Endodermal cell (in vitro differentiated cells): ENCODE measurements around the gene HBS1L. TPM values are rescaled to one million over a fixed set of nuclear protein-coding genes. Genes with fewer than 3 reads are reported as not detected.

Experiments
- DNase-seq: peaks from one replicate; pipeline ENCODE4 v3.0.0-alpha.2; 2017
- H3K27ac ChIP-seq: 2 replicates; pipeline ENCODE4 v1.5.1; 2013; ENCODE audit warnings: mild to moderate bottlenecking, low read depth, low read length, moderate library complexity
- H3K27me3 ChIP-seq: 2 replicates; pipeline ENCODE4 v1.6.1; 2013; ENCODE audit warnings: mild to moderate bottlenecking, low read length, moderate library complexity; ENCODE audit not compliant: insufficient read depth, control insufficient read depth, poor library complexity, severe bottlenecking
- H3K36me3 ChIP-seq: 2 replicates; pipeline ENCODE4 v1.7.0; 2013; ENCODE audit warnings: mild to moderate bottlenecking, low read length, moderate library complexity; ENCODE audit not compliant: control insufficient read depth, insufficient read depth
- H3K4me1 ChIP-seq: one replicate; pipeline ENCODE4 v1.7.0; 2013; ENCODE audit warnings: low read length; ENCODE audit not compliant: control insufficient read depth, insufficient read depth
- H3K4me3 ChIP-seq: 2 replicates; pipeline ENCODE4 v1.5.1; 2013; ENCODE audit warnings: mild to moderate bottlenecking, low read length, moderate library complexity
- H3K9ac ChIP-seq: 2 replicates; pipeline ENCODE4 v1.6.1; 2013; ENCODE audit warnings: mild to moderate bottlenecking, low read length, moderate library complexity; ENCODE audit not compliant: poor library complexity, severe bottlenecking; ENCODE audit errors: extremely low read depth
- H3K9me3 ChIP-seq: 2 replicates; pipeline ENCODE4 v1.6.1; 2013; ENCODE audit warnings: mild to moderate bottlenecking, low read length, moderate library complexity; ENCODE audit not compliant: control insufficient read depth
- H3K27ac Mint-ChIP-seq: 2 replicates; pipeline ENCODE4 v1.8.0; 2020; ENCODE audit warnings: mixed read lengths
- H3K27me3 Mint-ChIP-seq: 2 replicates; pipeline ENCODE4 v1.8.0; 2021; ENCODE audit warnings: mild to moderate bottlenecking, mixed read lengths; ENCODE audit not compliant: insufficient read depth
- H3K36me3 Mint-ChIP-seq: 2 replicates; pipeline ENCODE4 v1.8.0; 2020; ENCODE audit warnings: low read depth, mixed read lengths
- H3K4me1 Mint-ChIP-seq: 2 replicates; pipeline ENCODE4 v1.8.0; 2020; ENCODE audit warnings: mixed read lengths
- H3K4me3 Mint-ChIP-seq: 2 replicates; pipeline ENCODE4 v1.8.0; 2020; ENCODE audit warnings: mild to moderate bottlenecking, moderate library complexity, mixed read lengths
- H3K9me3 Mint-ChIP-seq: 2 replicates; pipeline ENCODE4 v1.8.0; 2020; ENCODE audit warnings: mild to moderate bottlenecking, mixed read lengths
- WGBS, 2 experiments: methylation state at CpG; one replicate each; pipeline versions ENCODE4 v1.1.5 to v1.1.7; 2013; ENCODE audit warnings: missing lambda C conversion rate in 2 of 2, mixed read lengths in 1 of 2; ENCODE audit not compliant: insufficient coverage in 1 of 2, insufficient read length in 1 of 2; 5-methylcytosine and 5-hydroxymethylcytosine counted together
- total RNA-seq, 2 donors: library from RNA; stranded (reverse); fragmentation: NEBNext Ultra II Directional in 1 of 2; extraction: Animal tissue kit (Norgen Biotek cat#: 25700) in 1 of 2; gene quantifications; 2 replicates in 1 of 2; 3 replicates in 1 of 2; pipeline ENCODE4 v1.2.1, GENCODE V29; 2021
- TF ChIP-seq, protein P1 (sequence below): fragments of 200-600 bp; sonication (generic); conservative IDR thresholded peaks from 2 replicates; pipeline ENCODE4 v1.5.0; 2021; ENCODE audit warnings: antibody characterized with exemption, mild to moderate bottlenecking

HBS1L gene
- total RNA-seq, 2 donors from 2014 or later, result 106 to 122 TPM

DNA sequence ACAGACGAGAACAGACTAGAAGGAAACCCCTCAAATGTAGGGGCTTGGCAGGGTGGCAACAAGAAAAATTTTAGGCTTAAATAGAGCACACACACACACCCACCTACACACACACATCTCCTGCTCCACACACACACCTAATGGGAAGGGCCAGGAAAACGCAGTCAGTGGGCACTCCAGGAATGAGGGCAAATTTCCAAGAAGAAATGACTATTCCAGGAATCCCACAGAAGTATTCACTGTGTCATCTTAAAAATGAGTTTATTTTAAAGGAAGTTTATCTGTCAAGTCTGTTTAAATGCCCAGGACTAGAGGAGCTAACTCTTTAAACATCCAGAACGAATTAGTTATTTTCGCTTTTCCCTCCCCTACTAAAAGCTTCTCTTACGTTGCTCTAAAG, 117.7 kb downstream of the HBS1L start:
- H3K9ac ChIP-seq, result no peak overlapping the region
- H3K27ac Mint-ChIP-seq, result no peak overlapping the region
- H3K27ac ChIP-seq, result no peak overlapping the region
- TF ChIP-seq, protein P1, sequence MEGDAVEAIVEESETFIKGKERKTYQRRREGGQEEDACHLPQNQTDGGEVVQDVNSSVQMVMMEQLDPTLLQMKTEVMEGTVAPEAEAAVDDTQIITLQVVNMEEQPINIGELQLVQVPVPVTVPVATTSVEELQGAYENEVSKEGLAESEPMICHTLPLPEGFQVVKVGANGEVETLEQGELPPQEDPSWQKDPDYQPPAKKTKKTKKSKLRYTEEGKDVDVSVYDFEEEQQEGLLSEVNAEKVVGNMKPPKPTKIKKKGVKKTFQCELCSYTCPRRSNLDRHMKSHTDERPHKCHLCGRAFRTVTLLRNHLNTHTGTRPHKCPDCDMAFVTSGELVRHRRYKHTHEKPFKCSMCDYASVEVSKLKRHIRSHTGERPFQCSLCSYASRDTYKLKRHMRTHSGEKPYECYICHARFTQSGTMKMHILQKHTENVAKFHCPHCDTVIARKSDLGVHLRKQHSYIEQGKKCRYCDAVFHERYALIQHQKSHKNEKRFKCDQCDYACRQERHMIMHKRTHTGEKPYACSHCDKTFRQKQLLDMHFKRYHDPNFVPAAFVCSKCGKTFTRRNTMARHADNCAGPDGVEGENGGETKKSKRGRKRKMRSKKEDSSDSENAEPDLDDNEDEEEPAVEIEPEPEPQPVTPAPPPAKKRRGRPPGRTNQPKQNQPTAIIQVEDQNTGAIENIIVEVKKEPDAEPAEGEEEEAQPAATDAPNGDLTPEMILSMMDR, result no peak
- peaks cover 11% of the 10 kb centered on the region for H3K27me3 Mint-ChIP-seq
- no peak overlapping the region for H3K4me3 Mint-ChIP-seq
- no peak overlapping the region for H3K4me3 ChIP-seq
- no peaks in the 10 kb centered on the region for H3K4me1 ChIP-seq
- no peak for DNase-seq
- H3K4me1 Mint-ChIP-seq, result no peaks in the 10 kb centered on the region
- no peaks in the 10 kb centered on the region for H3K9me3 ChIP-seq
- WGBS, 2 experiments, result 90 to 93% methylated on average over 2 to 5 of the region's 5 CpGs
- no peaks in the 10 kb centered on the region for H3K36me3 Mint-ChIP-seq
- peaks cover 7% of the 10 kb centered on the region for H3K27me3 ChIP-seq
- no peaks in the 10 kb centered on the region for H3K9me3 Mint-ChIP-seq
- H3K36me3 ChIP-seq, result no peaks in the 10 kb centered on the region

DNA sequence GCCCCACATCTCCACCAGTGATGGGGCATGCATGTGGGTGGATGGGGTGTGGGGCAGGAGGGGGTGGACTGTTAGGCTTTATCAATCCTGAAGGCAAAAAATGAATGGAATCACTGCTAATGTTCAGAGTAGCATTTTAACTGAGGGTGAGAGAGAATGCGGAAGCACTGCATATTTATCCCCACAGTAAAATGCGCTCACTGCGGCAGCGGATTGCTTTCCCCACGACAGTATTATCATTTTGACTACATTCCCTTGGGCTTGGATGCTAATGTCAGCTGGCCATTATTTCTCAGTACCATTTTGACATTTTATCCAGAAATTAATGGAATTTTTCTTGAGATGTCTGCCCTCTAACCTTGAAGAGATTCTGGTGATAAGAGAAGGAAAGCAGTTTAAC, 118.1 kb downstream of the HBS1L start:
- no peak overlapping the region for H3K4me3 Mint-ChIP-seq
- peaks cover 13% of the 10 kb centered on the region for H3K27me3 Mint-ChIP-seq
- Histone ChIP-seq H3K4me1 (no peaks in the 10 kb centered on the region), H3K36me3 (no peaks in the 10 kb centered on the region), H3K27ac (no peak overlapping the region), H3K4me3 (no peak overlapping the region), H3K9ac (no peak overlapping the region), H3K9me3 (no peaks in the 10 kb centered on the region), H3K27me3 (peaks cover 7% of the 10 kb centered on the region)
- no peak for DNase-seq
- 96 to 98% methylated on average over 5 of the region's 5 CpGs for WGBS, 2 experiments
- TF ChIP-seq, protein P1, result no peak
- H3K27ac Mint-ChIP-seq, result no peak overlapping the region
- no peaks in the 10 kb centered on the region for H3K9me3 Mint-ChIP-seq
- no peaks in the 10 kb centered on the region for H3K36me3 Mint-ChIP-seq
- H3K4me1 Mint-ChIP-seq, result no peaks in the 10 kb centered on the region

DNA sequence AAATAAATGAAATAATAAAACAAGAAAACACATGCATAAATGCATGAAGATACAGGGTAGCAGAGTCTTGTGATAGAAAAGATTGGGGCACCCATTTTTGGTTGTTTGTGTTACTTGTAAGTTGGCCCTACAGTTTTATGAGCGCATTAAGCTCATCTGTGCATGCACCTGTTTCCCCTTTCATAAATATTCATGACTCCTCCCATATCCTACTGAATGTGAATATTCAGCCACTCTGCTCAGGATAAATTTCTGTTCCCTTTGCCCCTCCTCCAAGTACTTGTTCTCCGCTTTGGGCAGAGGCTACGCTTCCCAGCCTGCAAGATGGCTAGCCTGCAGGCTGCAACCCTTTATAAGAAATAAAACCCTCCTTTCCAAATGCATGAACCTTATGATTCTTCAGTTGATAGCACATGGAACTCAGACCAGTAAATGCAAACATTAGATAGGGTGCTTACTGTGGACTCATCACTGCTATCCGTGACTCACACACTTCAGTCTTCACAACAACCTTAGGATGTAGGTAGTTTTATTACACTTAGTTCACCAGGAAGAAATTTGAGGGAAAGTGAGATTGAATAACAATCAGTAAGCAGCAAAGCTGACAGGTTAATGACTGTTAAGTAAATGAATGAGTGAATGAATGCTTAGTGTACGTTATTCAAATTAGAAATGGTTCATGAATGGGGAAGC, 119.7 kb downstream of the HBS1L start:
- WGBS, 2 experiments, result 96 to 100% methylated on average over 1 to 5 of the region's 5 CpGs
- TF ChIP-seq, protein P1, result no peak
- H3K27me3 ChIP-seq, result peaks cover 17% of the 10 kb centered on the region

More for the DNA sequence above, 119.7 kb downstream of the HBS1L start:
- no peaks in the 10 kb centered on the region for H3K4me1 Mint-ChIP-seq
- no peak overlapping the region for H3K27ac ChIP-seq
- H3K36me3 Mint-ChIP-seq, result no peaks in the 10 kb centered on the region
- no peak overlapping the region for H3K27ac Mint-ChIP-seq
- no peak overlapping the region for H3K4me3 ChIP-seq
- H3K4me1 ChIP-seq, result no peaks in the 10 kb centered on the region
- no peak overlapping the region for H3K9ac ChIP-seq
- no peak overlapping the region for H3K4me3 Mint-ChIP-seq
- peaks cover 22% of the 10 kb centered on the region for H3K27me3 Mint-ChIP-seq
- no peaks in the 10 kb centered on the region for H3K9me3 ChIP-seq
- no peaks in the 10 kb centered on the region for H3K9me3 Mint-ChIP-seq
- no peaks in the 10 kb centered on the region for H3K36me3 ChIP-seq
- DNase-seq, result no peak
